Measurements from ENCODE around the gene CACNA1S.

The CACNA1S gene

DNA sequence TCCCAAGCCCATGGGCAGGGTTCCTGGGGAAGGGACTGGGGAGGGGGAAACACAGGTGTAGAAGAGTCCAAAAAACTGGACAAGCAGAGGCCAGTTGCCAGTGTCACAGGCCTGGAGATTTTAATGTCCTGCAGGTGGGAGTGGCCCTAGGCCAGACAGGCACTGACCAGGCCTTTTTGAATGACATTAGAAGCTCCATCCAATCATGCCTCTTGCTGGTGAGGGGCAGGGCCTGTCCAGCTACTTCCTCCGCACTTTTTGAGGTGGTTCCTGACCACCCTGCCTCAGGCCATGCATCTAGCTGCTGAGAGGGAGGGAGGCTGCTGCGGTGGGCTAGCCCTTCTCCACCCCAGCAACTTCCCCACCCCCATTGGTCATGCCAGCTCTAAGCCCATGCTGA lies 72.8 kb downstream of the CACNA1S start:
- in situ Hi-C loops (cut with MboI; ENCODE audit: low sequenced_read_pairs) = no loop called here

DNA sequence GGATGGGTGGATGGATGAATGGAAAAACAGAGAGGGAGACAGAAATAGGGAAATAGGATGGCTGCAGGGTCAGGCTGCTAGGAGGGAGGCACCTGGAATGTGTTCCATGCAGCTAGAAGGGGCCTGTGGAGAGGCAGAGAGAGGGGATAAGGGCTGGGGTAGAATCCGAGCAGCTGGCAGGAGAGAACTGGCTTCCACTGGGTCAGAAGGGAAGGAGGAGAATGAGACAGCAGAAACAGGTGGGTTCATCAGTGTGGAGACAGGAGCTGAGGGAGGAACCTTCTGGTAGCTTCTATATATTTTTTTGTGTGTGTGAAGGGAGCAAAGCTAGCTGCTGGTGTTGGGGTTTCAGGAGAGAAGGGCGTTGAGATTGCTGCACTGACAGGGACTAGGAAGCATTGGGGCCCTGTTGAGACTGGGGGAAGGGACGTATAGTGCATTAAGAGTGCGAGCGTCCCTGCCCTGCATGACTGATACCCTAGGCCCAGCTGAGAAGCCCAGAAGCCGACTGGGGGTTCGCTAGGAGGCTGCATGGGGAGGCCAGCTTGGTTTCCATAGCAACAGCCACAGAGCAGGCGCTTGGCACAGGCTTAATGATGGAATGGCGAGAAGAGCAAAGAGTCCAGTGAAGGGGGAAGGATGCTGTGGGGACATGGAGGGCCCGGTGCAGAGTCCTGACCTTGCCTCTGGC lies 73.9 kb downstream of the CACNA1S start:
- in situ Hi-C loops (cut with MboI; ENCODE audit: low sequenced_read_pairs) = no loop called here

DNA sequence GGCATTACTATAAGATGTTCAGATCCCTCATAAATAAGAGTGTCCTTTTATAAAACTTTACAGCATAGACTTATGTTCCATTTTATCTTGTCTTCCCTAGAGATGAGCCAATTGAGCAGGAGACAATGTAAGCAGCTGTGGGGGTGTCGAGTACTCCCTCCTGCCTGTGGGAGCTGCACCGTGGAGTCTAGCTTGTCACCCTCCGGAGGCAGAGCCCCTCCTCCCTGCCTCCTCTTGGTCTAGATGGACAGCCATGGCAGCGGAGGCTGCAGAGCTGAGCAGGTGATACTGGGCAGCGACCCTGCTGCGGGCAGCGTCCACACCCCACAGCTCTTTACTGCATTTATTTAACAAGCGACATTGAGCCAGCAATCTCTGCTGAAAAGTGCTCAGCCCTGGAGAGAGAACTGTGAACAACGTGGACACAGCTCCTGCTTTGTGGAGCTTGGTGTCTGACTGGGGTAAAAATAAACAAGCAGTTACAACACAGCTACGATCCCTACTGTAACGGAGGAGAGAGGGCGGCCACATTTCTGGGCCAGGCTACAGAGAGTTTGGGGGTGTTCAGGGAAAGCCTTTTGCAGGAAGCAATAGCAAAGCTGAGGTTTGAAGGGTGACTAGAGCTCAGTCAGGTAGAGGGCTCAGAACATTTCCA lies 75.9 kb downstream of the CACNA1S start:
- in situ Hi-C loops (cut with MboI; ENCODE audit: low sequenced_read_pairs) = no loop called here

DNA sequence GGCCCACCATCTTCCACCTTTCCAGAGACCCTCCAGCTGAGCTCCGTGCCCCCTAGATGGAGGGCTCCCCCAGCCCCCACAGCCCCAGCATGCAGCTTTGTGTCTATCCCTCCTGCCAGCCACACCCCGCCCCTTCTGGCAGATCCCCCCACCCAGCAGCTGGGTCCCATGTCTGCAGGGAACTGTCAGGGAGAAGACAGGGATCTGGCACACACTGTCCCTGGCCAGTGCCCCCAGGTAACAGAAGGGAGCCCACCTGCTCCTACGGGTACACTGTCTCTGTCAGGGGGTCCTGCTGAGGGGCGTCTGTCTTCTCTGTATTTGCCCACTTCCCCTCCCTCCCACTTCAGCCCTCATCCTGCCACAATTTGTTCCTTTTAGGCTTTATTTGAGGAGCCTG lies 77.6 kb downstream of the CACNA1S start:
- in situ Hi-C loops (cut with MboI; ENCODE audit: low sequenced_read_pairs) = no loop called here

DNA sequence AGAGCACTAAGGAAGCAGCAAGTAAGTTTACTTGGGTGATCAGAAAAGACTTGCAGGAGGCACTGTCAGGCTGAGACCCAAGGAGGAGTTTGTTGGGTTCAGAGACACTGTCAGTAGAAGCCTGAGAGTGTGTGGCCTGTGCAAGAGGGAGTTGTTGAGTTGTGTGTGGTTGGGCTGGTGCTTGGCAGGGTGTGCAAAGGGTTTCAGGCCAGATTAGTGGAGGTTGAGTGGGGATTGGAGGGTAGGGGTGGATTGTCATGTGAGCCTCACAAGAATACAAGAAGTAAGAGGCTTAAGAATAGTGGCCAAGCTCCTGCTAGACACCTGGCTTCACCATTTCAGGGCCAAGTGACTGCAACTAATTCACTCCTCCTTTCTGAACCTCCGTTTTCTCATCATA lies 79.8 kb downstream of the CACNA1S start:
- in situ Hi-C loops (cut with MboI; ENCODE audit: low sequenced_read_pairs) = no loop called here

DNA sequence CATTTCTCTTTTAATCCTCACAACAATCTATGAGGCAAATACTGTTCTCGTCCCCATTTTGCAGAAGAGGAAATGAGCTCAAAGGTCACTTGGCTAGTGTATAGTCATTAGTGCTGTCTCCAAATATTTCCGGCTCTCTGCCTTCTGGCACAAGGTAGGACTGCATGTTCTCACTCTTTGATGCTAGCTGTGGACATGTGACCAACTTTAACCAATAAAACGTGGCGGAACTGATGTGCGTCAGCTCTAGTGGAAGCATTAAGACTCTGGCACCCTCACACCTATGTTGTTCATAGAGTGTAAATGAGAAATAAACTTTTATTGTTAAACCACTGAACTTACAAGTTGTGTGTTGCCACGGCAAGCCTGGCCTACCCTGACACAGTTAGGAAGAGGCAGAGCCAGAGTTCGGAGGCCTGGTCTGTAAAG lies 83.8 kb downstream of the CACNA1S start:
- in situ Hi-C loops (cut with MboI; ENCODE audit: low sequenced_read_pairs) = no loop called here

DNA sequence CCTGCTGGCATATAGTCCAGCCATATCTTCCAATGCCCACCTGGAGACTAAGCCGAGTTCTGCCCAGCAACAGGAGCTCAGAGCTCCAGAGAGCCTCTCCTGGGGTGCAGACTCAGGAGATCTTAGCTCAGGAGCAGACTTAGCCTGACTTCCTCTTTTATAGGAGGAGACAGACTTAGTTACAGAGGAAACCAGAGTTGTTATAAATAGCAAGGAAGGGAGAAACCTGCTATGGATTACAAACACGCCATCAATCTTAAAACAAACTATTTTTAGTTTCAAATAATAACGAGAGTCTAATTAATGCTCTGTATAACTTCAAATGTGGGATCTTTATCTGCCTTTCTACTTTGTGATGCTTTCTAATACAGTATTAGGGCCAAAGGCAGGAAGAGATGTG lies 85.4 kb downstream of the CACNA1S start:
- in situ Hi-C loops (cut with MboI; ENCODE audit: low sequenced_read_pairs) = no loop called here

DNA sequence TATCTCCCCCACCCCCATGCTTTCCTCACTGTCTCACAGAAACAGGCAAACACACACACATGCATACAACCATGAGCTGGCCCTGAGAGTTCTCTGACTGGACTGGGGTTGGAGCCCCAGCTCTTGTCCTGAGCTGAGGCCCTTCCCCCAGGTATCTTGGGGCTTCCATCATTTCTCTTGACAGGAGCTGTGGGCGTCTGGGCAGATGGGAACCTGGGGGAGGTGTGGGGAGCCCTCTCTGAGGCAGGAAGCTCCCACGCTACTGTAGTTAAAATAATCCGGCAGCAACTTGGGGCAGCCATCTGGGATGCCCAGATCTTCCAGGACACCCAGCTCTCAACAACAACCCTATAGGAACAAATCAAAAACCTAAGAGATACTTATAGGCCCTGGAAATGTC lies 86.0 kb downstream of the CACNA1S start:
- in situ Hi-C loops (cut with MboI; ENCODE audit: low sequenced_read_pairs) = no loop called here

DNA sequence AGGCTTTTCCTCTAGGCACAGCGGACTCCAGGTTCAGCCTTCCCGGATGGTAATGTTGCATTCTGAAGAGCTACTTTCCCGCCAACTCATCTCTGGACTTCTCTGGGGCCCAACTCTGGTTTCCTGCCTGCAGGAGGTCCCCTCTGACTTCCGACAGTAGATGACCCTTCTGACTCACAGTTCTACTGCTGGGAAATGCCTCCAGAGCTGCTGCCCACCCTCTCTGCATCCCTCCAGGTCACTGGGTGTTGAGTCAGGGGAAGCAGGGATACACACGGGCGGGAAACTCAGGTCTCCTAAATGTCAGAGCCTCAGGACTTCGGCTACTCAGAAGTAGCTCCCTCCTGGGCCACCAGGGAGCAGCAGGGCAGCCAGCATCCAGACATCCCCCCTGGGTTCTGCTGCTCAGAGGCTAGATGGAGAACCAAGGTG lies 86.6 kb downstream of the CACNA1S start:
- in situ Hi-C loops (cut with MboI; ENCODE audit: low sequenced_read_pairs) = no loop called here

DNA sequence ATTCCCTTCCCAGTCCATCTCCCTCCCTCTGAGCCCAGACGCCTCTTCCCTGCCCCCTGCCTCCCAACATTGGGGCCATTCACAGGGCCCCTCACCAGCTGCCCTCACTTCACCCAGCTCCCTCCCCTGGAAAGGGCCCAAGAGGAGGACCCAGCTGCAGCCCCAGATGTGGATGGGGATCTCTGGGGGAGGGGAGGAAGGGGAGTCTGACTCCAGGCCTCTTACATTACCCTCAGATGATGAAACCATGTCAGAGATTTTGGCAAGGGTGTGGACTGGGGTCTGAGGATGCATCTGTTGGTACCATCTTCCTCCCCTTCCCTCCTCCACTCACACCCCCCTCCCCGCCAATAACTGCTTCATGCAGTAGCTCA lies 87.6 kb downstream of the CACNA1S start:
- in situ Hi-C loops (cut with MboI; ENCODE audit: low sequenced_read_pairs) = no loop called here

DNA sequence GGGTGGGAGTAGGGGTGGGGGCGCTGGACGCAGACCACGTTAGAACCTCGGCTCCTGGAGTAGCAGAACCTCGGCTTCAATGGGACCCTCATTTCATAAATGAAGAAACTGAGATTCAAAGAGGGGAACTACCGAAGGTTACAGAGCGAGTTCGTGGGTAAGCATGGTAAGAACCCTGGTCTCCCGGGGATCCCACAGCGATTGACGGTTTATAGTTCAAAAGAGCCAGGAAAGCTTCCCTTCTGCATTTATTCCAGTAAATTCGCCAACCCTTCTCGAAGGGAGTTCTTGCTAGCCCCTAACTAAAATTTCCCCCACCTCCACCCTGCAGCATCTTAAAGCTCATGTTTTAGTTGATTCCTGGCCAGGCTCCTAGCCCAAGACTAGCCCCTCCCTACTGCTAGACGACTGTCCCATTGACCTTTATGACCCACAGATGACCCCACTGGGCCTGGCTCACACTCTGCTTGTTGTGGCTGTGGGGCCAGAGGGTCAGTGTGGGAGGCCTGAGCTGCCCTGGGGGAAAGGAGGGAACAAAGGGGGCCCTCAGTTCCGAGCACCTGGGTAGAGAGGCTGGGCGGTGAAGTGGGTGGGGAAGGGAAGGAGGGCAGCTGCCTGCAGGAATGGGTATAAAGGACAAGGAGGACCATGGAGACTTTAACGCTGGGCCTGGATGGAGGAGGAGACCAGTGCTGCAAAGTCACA lies 88.2 kb downstream of the CACNA1S start:
- in situ Hi-C loops (cut with MboI; ENCODE audit: low sequenced_read_pairs) = no loop called here

DNA sequence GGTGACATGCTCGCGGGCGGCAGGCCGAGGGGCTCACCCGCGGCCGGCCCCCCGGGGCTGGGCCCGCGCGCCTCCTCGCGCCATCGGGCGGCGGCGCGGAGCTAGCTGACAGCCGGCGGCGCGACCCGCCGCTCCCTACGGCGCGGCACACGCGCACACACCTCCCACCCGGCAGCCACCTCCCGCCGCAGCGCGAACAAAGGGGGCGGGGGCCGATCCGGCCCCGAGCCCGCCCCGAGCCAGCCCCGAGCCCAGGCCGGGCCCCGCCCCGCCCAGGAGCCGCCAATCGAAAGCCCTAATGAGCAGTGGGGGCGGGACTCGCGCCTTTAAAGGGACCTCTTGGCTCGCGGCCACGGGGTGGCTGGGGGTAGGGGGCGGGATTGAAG lies 88.7 kb downstream of the CACNA1S start, which contains the start of gene KIF21B:
TSS of gene KIF21B (minus strand) at position 198 of the 386 bp plus-strand sequence. CDS start 331 bp downstream, outside the sequence.
- in situ Hi-C loops (cut with MboI; ENCODE audit: low sequenced_read_pairs) = no loop called here

DNA sequence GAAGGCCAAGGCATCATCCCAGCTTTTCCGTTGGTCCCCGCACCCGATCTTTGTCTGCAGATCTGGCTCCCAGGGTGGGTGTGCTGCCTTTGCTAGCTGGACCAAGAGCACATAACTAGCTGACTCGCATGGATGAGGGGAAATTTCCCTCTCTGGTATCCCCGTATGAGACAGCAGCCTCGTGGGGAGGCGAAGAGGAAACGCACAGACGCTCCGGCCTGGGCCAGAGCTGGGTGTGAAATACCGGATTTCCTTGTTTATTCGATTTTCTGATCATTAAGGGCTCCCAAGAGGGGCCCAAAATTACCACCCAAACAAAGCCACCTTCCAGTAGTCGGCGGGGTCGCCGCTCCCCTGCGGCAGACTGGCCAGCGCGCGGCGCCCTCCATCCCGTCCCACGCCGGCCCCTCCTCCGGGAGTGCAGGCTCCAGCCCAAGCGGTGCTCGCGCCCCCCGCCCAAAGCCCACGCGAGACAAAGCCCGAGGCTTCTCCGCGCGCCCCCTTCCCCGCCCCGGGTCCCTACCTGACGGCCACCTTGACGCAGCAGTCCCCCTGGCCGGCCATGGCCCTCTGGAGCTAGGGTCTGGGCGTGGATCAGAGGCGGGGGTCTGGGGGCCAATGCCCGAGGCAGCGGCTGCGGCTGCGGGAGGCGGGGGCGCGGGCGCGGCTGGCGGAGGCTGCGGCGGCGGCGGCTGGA lies 89.3 kb downstream of the CACNA1S start:
- in situ Hi-C loops (cut with MboI; ENCODE audit: low sequenced_read_pairs) = no loop called here

DNA sequence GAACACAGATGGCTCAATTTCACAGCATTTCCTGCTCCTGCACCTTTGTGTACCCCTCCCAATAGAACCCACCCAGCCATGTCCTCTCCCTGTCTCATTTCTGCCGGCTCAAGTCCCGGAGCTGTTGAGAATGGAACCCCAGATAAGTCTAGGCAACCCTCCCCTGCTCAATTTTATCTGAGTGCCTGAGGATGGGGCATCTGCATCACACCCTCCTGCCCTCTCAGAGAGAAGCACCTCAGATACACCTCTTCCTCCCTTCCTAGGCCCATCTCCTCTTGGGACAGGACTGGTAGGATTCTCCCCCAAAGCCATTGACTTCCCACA lies 89.8 kb downstream of the CACNA1S start:
- in situ Hi-C loops (cut with MboI; ENCODE audit: low sequenced_read_pairs) = no loop called here

DNA sequence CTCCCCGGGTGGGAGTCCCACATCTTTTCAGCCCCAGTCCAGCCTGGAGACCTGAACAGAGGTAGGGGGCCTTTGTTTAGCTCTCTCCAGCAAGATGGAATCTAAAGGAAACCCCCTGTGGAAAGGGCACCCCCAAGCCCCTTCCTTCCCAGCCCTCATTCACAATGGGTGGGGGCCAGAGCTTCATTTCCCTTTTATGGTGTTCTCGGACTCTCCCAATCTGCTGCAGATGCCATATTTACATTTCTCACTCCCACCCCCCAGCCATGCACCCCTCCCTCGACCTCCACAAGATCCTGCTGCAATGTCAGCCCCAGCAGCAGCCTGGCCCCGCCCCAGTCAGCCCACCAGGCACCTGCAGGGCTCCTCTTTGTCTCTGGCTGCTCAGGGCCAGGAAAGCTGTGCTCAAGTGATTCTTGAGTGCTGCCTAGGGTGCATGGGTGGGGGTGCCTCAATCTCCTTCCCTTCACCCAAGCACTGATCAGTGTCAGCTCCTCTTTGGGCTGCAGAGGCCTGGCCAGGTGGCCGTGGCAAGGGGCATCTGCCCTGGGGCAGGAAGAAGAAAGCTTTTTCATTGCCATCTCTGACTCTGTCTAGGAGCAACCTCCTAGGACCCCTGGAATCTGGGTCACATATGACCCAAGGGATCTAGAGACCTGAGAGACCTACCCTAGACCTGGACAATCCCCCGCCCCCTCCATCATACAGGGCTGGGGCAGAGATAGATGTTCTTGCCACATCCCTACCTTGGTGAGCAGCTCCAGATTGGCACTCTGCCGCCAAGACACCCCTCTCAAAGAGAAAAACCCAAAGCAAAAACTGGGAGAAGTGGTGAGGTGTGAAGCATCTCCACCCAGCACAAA lies 90.4 kb downstream of the CACNA1S start:
- in situ Hi-C loops (cut with MboI; ENCODE audit: low sequenced_read_pairs) = no loop called here

DNA sequence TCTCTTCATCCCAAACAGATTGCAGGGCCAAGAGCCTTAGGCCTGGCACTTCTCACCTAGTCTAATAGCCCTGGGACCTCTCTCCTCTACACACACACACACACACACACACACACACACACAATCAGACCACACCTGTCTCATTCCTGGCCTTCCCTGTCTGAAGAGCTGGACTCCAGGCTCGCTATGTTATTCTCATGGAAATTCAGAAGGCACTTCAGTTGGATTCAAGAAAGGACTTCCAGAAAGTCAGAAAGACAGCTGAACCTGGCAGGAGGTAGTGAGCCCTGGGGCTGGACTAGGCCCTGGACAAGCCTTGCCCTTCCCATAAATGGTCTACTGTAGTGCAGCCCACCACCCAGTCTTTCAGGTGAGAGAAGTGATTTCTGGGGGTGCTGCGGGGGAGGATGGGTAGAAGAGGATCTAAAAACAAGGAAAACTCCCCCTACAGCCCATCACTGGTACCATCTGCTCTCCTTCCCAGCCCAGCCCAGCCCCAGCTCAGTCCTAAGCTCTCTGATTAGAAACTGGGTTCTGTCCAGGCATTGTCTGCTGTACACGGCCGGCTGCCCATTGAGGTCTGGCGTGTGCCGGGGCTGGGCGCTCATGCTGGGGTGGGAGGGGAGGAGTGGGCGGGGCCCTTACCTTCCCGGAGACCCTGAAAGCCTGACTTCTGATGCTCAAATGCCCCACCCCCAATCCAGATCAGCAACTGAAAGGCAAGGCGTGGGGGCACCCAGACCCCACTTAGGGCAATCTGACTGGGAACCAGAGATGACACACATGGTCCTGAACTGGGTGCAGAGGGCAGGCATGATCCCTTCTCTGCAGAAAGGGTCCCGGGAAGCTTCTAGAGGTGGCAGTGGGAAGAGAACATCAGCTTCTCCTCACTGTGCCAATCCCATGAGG lies 91.3 kb downstream of the CACNA1S start:
- in situ Hi-C loops (cut with MboI; ENCODE audit: low sequenced_read_pairs) = no loop called here

DNA sequence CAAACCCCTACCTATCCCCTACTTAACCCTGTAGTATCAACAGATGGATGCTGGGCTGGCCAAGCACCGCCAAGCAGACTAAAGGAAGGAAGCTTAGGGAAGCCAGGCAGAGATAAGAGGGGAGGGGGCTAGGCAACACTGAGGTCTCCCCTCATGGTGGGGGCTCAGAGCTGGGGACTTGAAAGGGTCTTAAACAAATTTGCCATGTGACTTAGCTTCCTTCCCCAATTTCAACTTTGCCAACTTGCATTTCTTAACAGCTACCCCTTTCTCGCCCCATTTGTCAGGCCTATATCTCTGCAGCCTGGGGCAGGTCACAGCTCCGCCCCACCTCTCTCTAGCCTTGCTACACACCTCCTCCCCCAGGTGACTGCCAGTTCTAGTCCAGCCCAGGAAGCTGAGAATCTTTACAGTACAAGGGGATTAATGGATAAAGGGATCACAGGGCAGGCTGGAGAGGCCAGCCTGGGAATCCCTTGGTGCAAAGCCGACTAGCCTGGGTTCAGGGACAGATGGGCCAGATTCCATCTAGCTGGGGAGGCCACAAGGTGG lies 92.1 kb downstream of the CACNA1S start:
- in situ Hi-C loops (cut with MboI; ENCODE audit: low sequenced_read_pairs) = no loop called here

DNA sequence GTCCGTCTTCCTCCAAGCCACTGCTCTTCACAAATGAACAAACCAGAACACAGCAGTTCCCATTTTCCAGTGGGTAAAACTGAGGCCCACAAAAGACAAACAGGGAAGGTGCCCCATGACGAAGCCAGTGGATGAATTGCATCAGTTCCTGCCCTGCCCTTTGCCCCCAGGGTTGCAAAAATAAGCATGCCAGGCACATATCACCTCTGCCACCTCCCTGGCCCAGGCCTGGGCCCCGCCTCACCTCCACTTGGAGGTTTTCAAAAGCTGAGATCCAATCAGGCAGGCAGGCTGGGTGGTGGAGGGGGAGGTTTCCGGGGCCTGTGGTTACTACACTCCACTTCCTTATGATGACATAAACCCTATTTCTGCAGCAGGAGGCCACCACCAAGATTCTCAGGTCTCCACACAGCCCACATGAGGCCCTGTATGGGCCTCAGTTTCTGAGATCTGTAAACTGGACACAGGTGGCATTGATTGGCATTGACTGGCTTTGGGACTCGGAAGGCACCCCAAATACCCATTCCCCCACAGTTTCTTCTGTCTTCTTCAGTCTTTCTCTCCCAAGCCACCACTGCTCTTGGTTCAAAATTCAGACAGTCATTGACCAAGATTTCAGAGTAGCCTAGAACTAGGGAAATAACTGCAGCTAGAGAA lies 92.8 kb downstream of the CACNA1S start:
- in situ Hi-C loops (cut with MboI; ENCODE audit: low sequenced_read_pairs) = no loop called here

DNA sequence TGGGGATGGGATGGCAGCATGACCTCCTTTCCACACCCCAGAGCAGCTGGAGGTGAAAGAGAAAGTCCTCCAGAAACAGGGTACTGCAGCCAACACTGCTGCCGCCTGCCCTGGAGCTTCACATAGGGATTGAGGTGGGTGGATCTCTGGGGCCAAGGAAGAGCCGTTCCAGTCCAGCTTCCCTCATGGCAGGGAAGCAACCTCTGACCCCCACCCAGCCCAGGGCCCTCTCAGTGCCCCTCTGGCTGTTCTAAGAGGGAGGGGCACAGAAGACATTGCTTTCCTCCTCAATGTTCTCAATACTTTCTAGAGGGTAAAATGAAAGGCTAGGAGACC lies 94.4 kb downstream of the CACNA1S start:
- in situ Hi-C loops (cut with MboI; ENCODE audit: low sequenced_read_pairs) = no loop called here
